GM18907 (cell line): ENCODE results near the gene KCNQ1OT1.

Experiments
- ATAC-seq: cut with Tn5 transposase; IDR thresholded peaks from one replicate; pipeline ENCODE4 v1.9.1; 2021; ENCODE audit warnings: mild to moderate bottlenecking, moderate library complexity; ENCODE audit not compliant: unreplicated experiment

The KCNQ1OT1 gene

DNA sequence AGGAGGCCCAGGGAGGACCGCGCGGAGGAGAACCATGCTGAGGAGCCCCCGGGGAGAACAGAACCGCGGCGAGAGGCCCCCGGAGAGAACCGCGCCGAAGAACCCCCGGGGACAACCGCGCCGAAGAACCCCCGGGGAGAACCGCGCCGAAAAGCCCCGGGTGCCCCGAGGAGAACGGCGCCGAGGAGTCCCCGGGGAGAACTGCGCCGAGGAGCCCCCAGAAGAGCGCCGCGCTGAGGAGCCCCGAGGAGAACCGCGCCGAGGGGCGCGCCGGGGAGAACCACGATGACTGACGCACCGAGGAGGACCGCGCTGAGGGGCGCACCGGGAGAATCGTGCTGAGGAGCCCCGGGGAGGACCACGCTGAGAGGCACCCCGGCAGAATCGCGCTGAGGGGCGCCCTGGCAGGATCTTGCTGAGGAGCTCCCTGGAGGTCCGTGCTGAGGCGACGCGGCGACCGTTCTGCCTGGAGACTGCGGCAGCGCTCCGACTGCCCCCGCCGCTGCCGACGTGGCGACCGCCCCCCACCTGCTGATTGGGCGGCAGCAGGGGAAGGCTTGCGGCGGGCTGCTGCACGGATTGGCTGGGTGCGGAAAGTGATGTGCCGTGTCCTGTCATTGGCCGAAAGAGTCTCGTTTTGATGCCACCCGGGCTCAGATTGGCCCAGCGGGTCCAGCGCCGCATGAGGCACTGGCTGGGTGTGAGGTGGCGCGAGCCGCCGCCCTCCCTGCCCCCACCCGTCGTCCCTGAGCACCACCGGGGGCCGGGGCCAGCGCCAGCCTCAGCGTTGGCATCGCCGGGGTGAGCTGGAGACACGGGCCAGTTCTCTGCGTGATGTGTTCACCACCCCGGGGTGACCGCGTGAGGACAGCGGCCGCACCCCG is at the start of gene KCNQ1OT1:
KCNQ1OT1 (minus strand) TSS at position 464 of the 884 bp plus-strand sequence.
- peak; percentile 92 for ATAC-seq

DNA sequence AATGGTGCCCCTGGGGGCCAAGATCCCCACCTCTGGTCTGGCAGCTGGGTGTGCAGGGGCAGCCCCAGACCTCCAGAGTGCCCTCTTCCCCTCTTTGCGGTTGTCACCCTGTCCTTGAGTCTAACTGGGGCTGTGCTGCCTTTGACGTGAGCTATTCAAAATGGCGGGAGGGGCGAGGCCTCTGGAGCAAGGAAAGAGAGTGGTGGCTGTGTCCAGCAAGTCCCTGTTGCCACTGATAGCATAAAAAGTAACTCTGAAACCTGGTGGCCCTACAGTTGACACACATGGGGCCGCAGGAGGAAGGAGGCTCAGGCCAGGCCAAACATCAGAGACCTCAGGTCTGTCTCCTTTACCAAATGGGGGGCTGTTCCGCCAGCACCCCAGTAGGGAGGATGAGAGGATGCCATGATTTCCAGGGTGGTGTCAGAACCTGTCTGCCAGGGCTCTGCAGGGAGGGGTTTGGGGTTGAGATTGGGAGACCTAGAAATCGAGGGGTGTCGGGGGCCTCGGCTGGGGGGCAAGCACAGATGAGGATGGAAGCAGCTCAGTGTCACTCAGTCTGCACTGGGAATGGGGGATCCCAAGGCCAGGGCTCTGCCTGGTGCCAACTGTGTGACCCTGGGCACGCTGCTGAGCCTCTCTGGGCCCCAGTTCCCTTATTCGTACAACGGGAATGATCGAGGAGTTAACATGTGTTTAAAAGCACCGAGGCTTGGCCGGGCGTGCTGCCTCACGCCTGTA is 49.2 kb upstream of the KCNQ1OT1 start:
- ATAC-seq = no peak

DNA sequence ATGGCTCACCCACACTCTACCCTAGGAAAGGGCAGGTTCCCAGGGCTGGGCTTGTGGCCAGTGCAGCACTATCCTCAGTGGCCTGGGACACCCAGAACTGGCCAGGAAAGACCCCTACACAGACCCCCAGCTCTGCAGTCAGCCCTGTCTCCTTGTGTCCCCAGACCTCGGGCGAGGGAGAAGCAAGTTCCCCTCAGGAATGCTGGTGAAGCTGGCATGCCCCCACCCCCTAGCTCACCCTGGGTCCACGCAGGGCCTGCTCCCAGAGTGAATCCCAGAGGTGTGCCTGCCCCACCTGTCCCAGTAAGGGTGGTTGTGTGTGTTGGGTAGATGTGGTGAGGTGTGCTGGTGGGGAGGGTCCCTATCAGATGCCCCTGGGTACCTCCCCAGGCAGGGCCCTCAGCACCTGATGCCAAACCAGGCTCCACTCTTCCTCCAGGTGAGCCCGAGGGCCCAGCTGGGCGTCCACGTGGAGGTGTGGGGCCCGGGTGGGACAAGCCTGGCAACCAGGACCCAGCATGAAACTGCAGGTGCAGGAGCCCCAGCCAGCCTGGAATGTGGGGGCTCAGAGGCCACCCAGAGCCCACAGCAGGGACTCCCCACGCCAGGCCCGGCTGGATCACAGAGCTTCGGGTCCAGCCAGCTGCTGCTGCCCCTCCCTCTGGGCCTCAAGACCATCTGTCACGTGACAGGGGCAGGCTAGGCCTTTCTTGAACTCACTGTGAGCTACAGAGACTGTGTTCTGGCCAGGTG is 48.4 kb upstream of the KCNQ1OT1 start:
- ATAC-seq = no peak

DNA sequence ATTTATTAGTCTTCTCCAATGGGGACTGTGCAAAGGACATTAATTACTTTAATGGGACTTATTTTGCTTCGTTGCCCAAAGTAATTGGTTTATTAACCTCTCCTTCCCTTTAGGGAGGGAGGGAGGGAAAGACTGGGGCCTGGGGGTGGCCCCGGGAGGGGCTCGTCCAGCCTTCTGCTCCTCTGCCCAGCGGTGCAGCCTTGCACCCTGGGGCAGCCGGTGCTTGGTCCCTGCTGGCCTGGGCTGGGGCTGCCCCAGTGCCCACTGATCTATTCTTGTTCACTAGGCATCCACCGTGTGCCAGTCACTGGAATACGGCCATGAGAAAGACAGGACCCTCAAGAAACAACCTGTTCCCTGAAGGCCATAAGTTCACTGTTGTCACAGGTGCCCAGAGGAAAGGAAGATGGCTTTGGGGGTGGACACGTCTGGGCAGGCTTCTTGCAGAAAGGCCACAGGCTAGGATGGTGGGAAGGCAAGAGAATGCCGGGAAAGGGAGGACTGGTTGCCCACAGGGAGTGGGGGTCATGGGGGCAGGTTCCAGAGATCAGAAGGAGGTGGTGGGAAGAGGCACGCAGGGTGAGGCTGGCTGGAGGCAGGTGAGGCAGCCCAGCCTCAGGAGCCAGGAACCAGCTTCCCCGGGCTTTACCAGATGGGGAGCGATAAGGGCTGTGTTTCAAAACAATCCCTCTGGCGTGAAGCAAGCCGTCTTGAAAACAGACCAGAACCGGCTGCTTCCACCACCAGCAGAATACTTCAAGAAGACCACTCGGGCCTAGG is 47.6 kb upstream of the KCNQ1OT1 start:
- ATAC-seq = no peak

GRCh38 chr11:2746401-2747247 is 46.8 kb upstream of the KCNQ1OT1 start:
- no peak for ATAC-seq

DNA sequence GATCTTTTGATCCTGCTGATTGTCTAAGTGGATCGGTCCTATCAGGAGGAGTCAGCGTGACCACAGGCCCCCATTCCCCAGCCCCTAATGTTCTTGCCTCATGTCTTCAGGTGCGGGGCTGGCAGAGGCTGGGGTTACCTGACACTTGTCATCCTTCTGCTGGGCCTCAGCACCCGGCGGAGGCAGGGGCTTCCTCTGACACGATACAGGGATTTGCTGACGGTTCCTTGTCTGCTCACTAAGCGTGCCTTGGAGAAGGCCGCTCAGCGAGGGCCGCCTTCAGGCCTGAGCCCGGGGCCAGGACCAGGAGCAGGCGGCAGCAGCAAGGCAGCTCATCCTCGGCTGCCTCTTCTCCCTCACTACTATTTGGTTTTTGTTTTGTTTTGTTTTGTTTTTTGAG is 45.7 kb upstream of the KCNQ1OT1 start:
- no peak for ATAC-seq

GRCh38 chr11:2744166-2744565 is 44.4 kb upstream of the KCNQ1OT1 start:
- ATAC-seq = no peak

GRCh38 chr11:2743427-2744110 is 43.8 kb upstream of the KCNQ1OT1 start:
- no peak for ATAC-seq

DNA sequence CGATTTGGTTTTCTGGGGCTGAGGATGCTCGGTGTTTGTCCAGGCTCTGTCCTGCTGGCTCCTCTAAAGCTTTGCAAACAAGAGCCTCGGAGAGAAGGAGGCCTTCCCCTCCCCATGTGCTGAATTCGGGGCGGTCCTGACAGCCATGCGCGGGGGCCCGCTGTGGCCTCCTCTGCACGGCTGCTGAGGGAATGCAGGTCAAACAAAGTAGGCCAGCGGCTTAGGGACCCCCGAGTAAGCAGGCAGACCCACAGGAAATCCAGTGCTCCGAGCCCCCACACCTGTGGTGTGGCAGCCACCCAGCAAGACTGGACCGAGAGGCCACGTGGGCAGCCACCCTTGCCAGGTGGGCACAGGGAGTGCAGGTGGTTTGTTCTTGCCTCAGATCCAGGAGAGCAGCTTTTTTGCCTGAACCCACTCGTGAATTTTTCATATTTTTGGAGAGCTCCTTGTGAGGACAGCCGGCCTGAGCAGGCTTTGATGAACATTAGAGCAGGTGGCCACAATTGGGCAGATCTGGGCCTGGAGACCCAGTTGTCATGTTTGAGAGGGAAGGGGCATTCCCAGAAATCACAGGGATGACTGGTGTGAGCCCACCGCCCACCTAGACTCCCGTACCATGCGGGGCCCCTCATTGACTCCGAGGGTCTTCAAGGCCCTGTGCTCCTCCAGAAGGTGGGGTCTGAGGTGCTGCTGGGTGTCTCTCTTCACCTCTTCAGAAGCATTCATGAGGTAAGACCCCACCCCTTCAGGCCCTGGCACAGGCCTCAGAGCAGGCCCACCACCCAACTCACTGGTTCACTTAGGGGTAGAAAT is 43.0 kb upstream of the KCNQ1OT1 start:
- no peak for ATAC-seq

GRCh38 chr11:2742201-2742600 is 42.4 kb upstream of the KCNQ1OT1 start:
- no peak for ATAC-seq

- no peak for ATAC-seq
Measured at GRCh38 chr11:2741377-2742131, 41.8 kb upstream of the KCNQ1OT1 start.

- no peak for ATAC-seq
Measured at GRCh38 chr11:2741006-2741376, 41.2 kb upstream of the KCNQ1OT1 start.

- no peak for ATAC-seq
Measured at GRCh38 chr11:2740275-2740940, 40.6 kb upstream of the KCNQ1OT1 start.

DNA sequence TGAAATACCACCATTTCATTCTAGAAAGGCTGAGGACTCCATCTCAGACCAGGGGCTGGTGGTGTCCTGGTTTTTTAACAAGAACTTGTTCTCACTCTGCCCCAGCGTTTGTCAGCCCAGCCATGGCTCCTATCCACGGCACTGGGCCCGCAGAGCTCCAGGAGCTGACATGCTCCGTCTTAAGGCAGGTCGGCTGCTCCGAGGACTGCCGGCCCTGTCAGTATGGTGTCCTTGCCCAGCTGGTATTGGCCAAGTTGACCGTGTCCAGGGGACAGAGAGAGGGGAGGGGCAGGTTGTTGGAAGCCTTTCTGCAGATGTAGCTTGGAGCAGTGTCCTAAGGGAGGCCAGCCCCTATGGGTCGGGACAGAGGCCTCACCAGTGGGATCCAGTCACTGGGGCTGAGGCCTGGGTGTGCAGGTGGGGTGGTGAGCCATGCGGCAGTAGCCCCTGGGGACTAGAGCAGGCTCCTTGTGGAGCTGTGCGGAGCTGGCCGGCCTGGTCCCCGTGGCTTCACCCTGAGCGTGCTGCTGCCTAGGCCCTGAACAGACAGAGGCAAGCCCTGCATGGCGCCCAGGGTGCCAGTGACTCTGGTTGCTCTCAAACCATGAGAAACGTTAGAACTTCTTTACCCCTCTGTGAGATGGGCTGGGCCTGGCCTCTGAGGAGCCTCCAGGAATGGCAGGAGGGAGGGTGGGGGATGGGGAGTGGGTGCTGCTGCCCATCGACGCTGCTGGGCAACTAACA is 39.9 kb upstream of the KCNQ1OT1 start:
- ATAC-seq = no peak

DNA sequence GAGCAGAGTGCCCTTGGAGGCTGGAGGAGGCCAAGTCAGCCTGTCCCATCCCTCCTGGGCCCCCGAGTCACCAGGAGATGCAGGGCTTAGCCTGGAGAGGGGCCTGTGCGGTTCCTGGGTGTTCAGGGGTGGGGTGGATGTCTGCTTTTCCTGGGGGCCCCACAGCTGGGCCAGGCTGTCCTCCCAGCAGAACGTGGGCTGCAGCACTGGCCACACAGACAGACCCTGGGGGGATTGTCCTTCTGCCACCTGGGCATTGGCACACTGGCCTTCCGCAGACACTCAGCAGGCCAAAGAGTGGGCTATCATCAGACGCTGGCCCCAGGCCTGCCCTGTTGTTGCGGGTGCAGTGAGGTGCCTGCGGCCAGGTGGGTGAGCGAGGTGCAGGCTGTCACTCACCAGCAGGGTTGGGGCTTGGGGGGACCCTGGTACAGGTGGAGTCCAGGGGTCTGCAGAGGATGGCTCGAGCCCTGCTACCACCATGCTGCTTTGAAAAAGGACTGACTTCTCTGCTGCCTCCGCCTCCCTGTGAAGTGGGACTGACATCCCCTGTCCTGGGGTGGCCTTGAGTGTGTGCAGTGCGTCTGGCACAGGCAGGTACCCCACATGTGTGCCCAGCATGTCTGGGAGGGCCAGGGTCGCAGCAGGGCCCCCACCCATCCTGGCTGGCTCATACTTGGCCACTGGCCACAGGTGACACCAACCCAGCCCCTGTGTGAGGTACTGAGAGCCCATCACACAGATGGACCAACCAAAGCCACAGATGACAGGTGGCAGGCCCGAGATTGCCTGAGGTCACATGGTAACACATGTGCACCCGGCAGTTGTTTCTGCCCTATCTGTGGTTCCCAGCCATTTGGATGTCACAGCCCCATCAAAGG is 39.0 kb upstream of the KCNQ1OT1 start:
- ATAC-seq = no peak
